Endodermal cell (in vitro differentiated cells): ENCODE data around the gene KCNIP3. TPM values are rescaled to one million over a fixed set of nuclear protein-coding genes. Genes with fewer than 3 reads are reported as not detected.

Experiments
- DNase-seq: peaks from one replicate; pipeline ENCODE4 v3.0.0-alpha.2; 2017
- H3K27ac ChIP-seq: 2 replicates; pipeline ENCODE4 v1.5.1; 2013; ENCODE audit warnings: mild to moderate bottlenecking, low read depth, low read length, moderate library complexity
- H3K27me3 ChIP-seq: 2 replicates; pipeline ENCODE4 v1.6.1; 2013; ENCODE audit warnings: mild to moderate bottlenecking, low read length, moderate library complexity; ENCODE audit not compliant: insufficient read depth, control insufficient read depth, poor library complexity, severe bottlenecking
- H3K36me3 ChIP-seq: 2 replicates; pipeline ENCODE4 v1.7.0; 2013; ENCODE audit warnings: mild to moderate bottlenecking, low read length, moderate library complexity; ENCODE audit not compliant: control insufficient read depth, insufficient read depth
- H3K4me1 ChIP-seq: one replicate; pipeline ENCODE4 v1.7.0; 2013; ENCODE audit warnings: low read length; ENCODE audit not compliant: control insufficient read depth, insufficient read depth
- H3K4me3 ChIP-seq: 2 replicates; pipeline ENCODE4 v1.5.1; 2013; ENCODE audit warnings: mild to moderate bottlenecking, low read length, moderate library complexity
- H3K9ac ChIP-seq: 2 replicates; pipeline ENCODE4 v1.6.1; 2013; ENCODE audit warnings: mild to moderate bottlenecking, low read length, moderate library complexity; ENCODE audit not compliant: poor library complexity, severe bottlenecking; ENCODE audit errors: extremely low read depth
- H3K9me3 ChIP-seq: 2 replicates; pipeline ENCODE4 v1.6.1; 2013; ENCODE audit warnings: mild to moderate bottlenecking, low read length, moderate library complexity; ENCODE audit not compliant: control insufficient read depth
- H3K27ac Mint-ChIP-seq: 2 replicates; pipeline ENCODE4 v1.8.0; 2020; ENCODE audit warnings: mixed read lengths
- H3K27me3 Mint-ChIP-seq: 2 replicates; pipeline ENCODE4 v1.8.0; 2021; ENCODE audit warnings: mild to moderate bottlenecking, mixed read lengths; ENCODE audit not compliant: insufficient read depth
- H3K36me3 Mint-ChIP-seq: 2 replicates; pipeline ENCODE4 v1.8.0; 2020; ENCODE audit warnings: low read depth, mixed read lengths
- H3K4me1 Mint-ChIP-seq: 2 replicates; pipeline ENCODE4 v1.8.0; 2020; ENCODE audit warnings: mixed read lengths
- H3K4me3 Mint-ChIP-seq: 2 replicates; pipeline ENCODE4 v1.8.0; 2020; ENCODE audit warnings: mild to moderate bottlenecking, moderate library complexity, mixed read lengths
- H3K9me3 Mint-ChIP-seq: 2 replicates; pipeline ENCODE4 v1.8.0; 2020; ENCODE audit warnings: mild to moderate bottlenecking, mixed read lengths
- CTCF ChIP-seq: fragments of 200-600 bp; sonication (generic); conservative IDR thresholded peaks from 2 replicates; pipeline ENCODE4 v1.5.0; 2021; ENCODE audit warnings: antibody characterized with exemption, mild to moderate bottlenecking
- WGBS, 2 experiments: methylation state at CpG; one replicate each; pipeline versions ENCODE4 v1.1.5 to v1.1.7; 2013; ENCODE audit warnings: missing lambda C conversion rate in 2 of 2, mixed read lengths in 1 of 2; ENCODE audit not compliant: insufficient coverage in 1 of 2, insufficient read length in 1 of 2; 5-methylcytosine and 5-hydroxymethylcytosine counted together
- total RNA-seq, 2 donors: library from RNA; stranded (reverse); fragmentation: NEBNext Ultra II Directional in 1 of 2; extraction: Animal tissue kit (Norgen Biotek cat#: 25700) in 1 of 2; gene quantifications; 2 replicates in 1 of 2; 3 replicates in 1 of 2; pipeline ENCODE4 v1.2.1, GENCODE V29; 2021

KCNIP3 gene
- total RNA-seq, 2 donors from 2014 or later, result 0.26 to 1.3 TPM

- Histone ChIP-seq H3K36me3 (no peaks in the 10 kb centered on the region), H3K27me3 (no peaks in the 10 kb centered on the region), H3K9ac (no peak overlapping the region), H3K4me3 (no peak overlapping the region), H3K4me1 (no peaks in the 10 kb centered on the region), H3K27ac (no peak overlapping the region), H3K9me3 (no peaks in the 10 kb centered on the region)
- no peaks in the 10 kb centered on the region for H3K9me3 Mint-ChIP-seq
- peak; percentile 18 for DNase-seq
- no peak overlapping the region for H3K4me3 Mint-ChIP-seq
- H3K4me1 Mint-ChIP-seq, result no peaks in the 10 kb centered on the region
- no peaks in the 10 kb centered on the region for H3K36me3 Mint-ChIP-seq
- peaks cover 1% of the 10 kb centered on the region for H3K27me3 Mint-ChIP-seq
- H3K27ac Mint-ChIP-seq, result no peak overlapping the region
- no peak for TF ChIP-seq CTCF
- WGBS, 2 experiments, result 90 to 92% methylated on average over 6 to 8 of the region's 8 CpGs
These were observed 75.2 kb downstream of the KCNIP3 start for GRCh38 chr2:95372216-95372829.

- Histone ChIP-seq H3K9me3 (no peaks in the 10 kb centered on the region), H3K4me1 (no peaks in the 10 kb centered on the region), H3K27me3 (no peaks in the 10 kb centered on the region), H3K36me3 (no peaks in the 10 kb centered on the region), H3K27ac (no peak overlapping the region), H3K4me3 (no peak overlapping the region), H3K9ac (no peak overlapping the region)
- Mint-ChIP-seq H3K9me3 (no peaks in the 10 kb centered on the region), H3K4me1 (no peaks in the 10 kb centered on the region), H3K36me3 (no peaks in the 10 kb centered on the region), H3K4me3 (no peak overlapping the region), H3K27ac (no peak overlapping the region), H3K27me3 (peaks cover 1% of the 10 kb centered on the region)
- TF ChIP-seq CTCF, result no peak
- peak; percentile 13 for DNase-seq
- 92 to 100% methylated on average over 1 to 8 of the region's 8 CpGs for WGBS, 2 experiments
These were observed 75.7 kb downstream of the KCNIP3 start for GRCh38 chr2:95372845-95373244.

GRCh38 chr2:95374029-95374428 is 76.9 kb downstream of the KCNIP3 start:
- no peaks in the 10 kb centered on the region for H3K36me3 Mint-ChIP-seq
- Histone ChIP-seq H3K36me3 (no peaks in the 10 kb centered on the region), H3K4me3 (no peak overlapping the region), H3K4me1 (no peaks in the 10 kb centered on the region), H3K27me3 (no peaks in the 10 kb centered on the region), H3K9ac (no peak overlapping the region), H3K27ac (no peak overlapping the region), H3K9me3 (no peaks in the 10 kb centered on the region)
- no peak overlapping the region for H3K4me3 Mint-ChIP-seq
- WGBS, 2 experiments, result 93 to 100% methylated on average over 1 to 6 of the region's 6 CpGs
- no peak overlapping the region for H3K27ac Mint-ChIP-seq
- H3K4me1 Mint-ChIP-seq, result no peaks in the 10 kb centered on the region
- H3K27me3 Mint-ChIP-seq, result no peaks in the 10 kb centered on the region
- DNase-seq, result peak; percentile 41
- H3K9me3 Mint-ChIP-seq, result no peaks in the 10 kb centered on the region
- no peak for TF ChIP-seq CTCF
